HG03108 (cell line): Measurements from ENCODE around the gene TIMM23B.
"Not testable (repeated sequence)": the region's sequence is repeated elsewhere in the genome, so short reads cannot be mapped to it uniquely, and the experiment has no call there.

Source experiments
- ATAC-seq: cut with Tn5 transposase; IDR thresholded peaks from one replicate; pipeline ENCODE4 v1.9.1; 2021; ENCODE audit warnings: moderate library complexity; ENCODE audit not compliant: unreplicated experiment

TIMM23B gene

DNA sequence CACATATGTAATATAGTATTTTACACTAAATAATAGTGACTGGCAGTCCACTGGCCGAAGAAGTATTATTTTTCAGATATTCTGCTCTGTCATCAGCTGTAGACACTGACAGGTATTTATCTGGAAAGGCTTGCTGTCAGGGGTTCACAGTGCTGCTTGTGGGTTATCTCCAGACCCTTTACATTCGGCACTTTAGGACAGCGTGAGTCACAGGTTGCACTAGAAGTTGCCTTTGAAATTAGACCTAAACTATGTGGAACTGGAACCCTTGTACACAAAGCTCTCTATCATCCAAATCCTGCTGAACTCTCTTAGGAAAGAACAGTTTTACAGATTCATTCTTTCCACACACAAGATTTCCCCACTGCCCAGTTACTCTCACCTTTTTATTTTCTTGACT lies 30.2 kb downstream of the TIMM23B start:
- ATAC-seq: not testable (repeated sequence)

DNA sequence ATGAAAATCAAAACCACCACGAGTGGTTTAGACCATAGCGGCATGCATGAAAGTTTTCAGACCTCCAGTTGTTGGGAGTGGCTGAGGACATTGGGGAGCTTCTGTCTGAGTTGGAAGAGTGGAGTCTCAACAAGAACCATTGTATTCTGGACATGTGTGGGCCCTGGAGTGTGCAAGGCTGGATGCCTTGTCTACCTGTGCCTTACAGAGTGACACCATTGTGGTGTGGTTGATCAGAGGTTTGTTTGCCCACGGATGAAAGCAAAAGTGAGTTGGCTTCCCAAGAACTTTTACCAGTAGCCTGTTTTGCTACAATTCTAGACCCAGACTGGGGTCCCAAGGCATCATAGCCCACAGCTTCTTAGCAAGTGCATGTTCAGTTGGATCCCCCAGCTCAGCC lies 35.9 kb downstream of the TIMM23B start:
- ATAC-seq: not testable (repeated sequence)

GRCh38 chr10:49987207-49987606 lies 45.4 kb downstream of the TIMM23B start:
- ATAC-seq: not testable (repeated sequence)

DNA sequence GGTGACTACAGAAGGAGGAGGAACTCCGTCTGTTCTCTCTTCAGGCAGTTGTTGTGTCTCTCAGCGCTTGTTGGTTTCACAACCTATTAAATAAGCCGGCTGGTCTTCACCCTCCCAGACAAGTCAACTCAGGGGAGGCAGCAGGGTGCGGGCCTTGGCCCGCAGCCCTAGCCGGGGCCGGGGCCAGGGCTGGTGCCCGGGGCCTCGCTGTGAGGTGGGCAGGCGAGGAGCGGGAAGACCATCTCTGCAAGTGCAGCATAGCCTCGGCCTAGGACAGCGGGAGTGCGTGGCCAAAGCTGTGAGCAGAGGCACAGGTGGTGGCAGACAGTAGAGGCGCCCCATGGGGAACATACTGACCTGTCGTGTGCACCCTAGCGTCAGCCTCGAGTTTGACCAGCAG lies 46.5 kb downstream of the TIMM23B start, which contains the start of gene AGAP6:
AGAP6 (plus strand) TSS at position 31 of the 400 bp plus-strand sequence; CDS start at position 341, 310 bp downstream.
- not testable (repeated sequence) for ATAC-seq

DNA sequence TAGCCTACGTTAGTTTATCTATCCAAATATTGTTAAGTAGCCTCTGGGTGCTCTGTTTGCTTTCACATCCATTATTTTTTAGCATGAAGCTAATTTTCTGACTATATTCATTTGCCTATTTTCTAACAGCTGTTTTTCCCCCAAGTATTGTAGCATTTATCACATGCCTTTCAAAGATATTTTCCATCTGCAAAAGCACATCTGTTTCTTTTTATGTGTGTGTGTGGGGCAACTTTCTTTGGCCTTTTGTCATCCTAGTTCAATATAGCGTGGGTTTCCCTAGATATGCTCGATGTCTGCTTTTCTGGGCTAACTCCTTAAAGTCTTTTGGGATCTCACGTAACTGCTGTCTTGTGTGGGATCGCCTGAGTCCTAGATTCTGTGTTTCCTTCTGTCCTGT lies 53.5 kb downstream of the TIMM23B start:
- not testable (repeated sequence) for ATAC-seq

DNA sequence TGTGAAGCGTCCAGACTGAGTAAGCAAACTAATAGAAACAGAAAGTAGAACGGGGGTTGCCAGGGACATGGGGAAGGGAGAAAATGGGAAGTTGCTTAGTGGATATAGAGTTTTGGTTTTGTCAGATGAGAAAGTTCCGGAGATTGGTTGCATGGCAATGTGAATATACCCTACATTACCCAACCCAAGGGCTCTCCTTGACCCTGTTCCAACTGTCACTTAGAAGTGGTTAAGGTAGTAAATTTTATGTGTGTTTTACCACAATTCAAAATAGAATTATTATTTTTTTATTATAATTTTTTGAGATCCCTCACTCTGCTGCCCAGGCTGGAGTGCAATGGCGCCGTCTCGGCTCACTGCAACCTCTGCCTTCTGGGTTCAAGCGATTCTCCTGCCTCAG lies 72.2 kb downstream of the TIMM23B start:
- not testable (repeated sequence) for ATAC-seq

DNA sequence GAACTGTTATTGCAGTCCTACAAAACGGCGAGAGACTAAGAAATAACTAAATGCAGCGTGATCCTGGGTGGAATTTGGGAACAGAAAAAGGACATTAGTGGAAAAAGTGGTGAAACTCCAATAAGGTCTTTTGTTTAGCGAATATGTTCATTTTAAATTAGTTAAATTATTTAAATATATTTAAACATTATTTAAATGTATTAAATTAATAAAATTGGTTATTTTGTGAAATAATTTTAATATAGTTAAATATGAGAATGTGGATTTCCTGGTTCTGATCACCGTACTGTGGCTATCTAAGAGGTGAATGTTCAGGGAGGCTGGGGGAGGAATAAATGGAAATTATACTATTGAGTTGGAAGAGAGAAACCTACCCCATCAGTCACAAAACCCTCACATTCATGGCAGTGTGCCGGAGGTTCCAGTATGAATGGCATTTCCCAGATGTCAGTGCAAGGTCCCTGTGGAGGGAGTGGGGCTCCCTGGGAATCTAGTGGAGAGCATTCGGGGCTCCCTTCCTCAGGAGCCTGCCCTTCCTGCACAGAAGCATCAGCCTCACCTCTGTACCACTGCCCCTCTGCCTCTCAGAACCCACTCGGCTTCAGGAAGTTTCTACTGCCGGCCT lies 73.9 kb downstream of the TIMM23B start:
- ATAC-seq: not testable (repeated sequence)

DNA sequence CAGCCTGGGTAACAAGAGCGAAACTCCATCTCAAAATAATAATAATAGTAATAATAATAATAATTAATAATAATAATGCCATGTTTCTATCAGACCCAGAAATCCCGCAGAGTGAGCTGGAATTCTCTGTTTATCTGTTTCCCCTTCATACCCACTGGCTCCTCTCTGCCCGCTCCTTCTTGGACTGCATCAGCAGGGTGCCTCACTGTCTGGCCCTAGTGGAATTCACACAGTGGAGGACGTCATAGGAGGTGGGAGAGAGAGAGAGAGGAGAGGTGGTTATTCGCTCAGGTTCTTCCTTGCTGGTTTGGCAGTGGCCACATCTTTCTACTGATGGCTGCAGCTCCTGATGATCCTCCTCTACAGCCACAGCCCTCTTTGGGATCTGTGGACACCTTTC lies 75.1 kb downstream of the TIMM23B start:
- not testable (repeated sequence) for ATAC-seq

DNA sequence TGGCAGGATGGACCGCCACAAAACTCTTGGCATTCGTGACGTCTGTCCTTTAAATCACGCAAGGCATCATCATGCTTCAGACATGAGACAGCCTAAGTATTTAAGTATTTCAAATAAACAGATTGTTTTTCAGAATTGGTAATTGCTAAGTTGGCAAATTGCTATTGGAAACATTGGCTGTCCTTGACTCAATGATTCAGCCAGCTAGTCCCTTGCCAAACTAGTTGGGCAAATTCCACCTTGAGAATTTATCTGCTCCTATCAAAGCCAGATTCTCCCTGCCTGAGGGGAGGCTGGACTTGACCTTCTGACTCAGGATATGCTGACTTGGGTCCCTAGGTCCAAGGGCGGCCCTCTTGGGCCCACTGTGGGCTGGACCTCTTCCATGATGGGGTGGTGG lies 75.8 kb downstream of the TIMM23B start:
- ATAC-seq: not testable (repeated sequence)

GRCh38 chr10:50019279-50019678 lies 77.4 kb downstream of the TIMM23B start:
- ATAC-seq: not testable (repeated sequence)

DNA sequence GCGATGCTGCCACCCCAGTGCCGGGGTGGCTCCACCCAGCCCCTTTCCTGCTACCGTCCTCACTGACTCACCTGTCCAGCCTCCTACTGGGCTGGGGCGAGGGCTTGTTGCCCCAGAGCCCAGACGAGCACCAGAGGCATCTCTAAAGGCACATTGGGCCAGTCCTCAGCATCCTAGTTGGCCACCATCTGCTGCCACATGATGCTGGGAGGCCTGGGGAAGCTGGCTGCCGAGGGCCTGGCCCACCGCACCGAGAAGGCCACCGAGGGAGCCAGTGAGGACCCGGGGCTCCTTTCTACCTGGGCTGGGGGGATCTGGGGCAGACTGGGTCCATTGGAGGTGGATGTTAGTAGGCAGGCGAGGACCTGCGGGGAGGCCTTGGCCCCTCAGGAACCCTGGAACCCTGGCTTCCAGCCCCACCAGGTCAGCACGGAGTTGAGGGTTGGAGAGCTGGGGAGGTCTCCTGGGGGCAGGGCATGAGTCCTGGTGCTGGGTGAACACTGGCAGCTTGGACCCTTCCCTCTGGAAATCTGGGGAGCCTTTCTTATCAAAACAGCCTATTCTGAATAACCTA lies 78.7 kb downstream of the TIMM23B start:
- ATAC-seq: not testable (repeated sequence)

DNA sequence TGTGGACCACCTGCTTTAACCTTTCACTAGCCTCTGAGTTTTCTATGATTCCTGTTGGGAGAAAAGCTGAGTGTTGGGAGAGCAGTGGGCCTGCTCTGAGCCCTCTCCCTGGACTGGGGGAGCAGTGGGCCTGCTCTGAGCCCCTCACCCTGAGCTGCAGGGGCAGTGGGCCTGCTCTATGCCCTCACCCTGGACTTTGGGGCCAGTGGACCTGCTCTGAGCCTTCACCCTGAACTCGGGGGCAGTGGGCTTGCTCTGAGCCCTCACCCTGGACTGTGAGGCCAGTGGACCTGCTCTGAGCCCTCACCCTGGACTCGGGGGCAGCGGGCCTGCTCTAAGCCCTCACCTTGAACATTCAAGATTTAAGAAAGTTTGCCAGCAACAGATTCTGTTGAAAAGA lies 79.8 kb downstream of the TIMM23B start:
- no peak for ATAC-seq
